BJ (cell line): Measurements from ENCODE around the gene TRIM17. TPM values are rescaled to one million over a fixed set of nuclear protein-coding genes. Genes with fewer than 3 reads are reported as not detected.

ENCODE experiments used
- CTCF ChIA-PET: fragments of 350-600 bp; formaldehyde crosslinking; extraction: SDS; loops from one replicate; lab custom pipeline; 2021; ENCODE audit warnings: antibody characterized with exemption, inconsistent platforms; lab: Yijun Ruan, JAX
- POLR2A ChIA-PET: fragments of 300-600 bp; sonication (Branson Sonifier 250); formaldehyde crosslinking; extraction: SDS; loops from one replicate; lab custom pipeline; 2021; ENCODE audit warnings: antibody characterized with exemption; lab: Charles Lee
- DNase-seq: peaks from one replicate; pipeline ENCODE4 v3.0.0-alpha.2; 2011; ENCODE audit warnings: low read depth
- H3K27me3 ChIP-seq: 2 replicates; pipeline ENCODE4 v1.6.0; 2011; ENCODE audit warnings: low read length; ENCODE audit not compliant: control insufficient read depth, insufficient read depth
- H3K36me3 ChIP-seq: 2 replicates; pipeline ENCODE4 v1.5.1; 2011; ENCODE audit warnings: low read length; ENCODE audit not compliant: control insufficient read depth, insufficient read depth
- H3K4me3 ChIP-seq: 2 replicates; pipeline ENCODE4 v1.5.1; 2011; ENCODE audit warnings: low read depth, mild to moderate bottlenecking, control low read depth, low read length
- CTCF ChIP-seq: IDR thresholded peaks from 2 replicates; pipeline ENCODE4 v1.5.1; 2011; ENCODE audit warnings: low read depth, mild to moderate bottlenecking, control low read depth, inconsistent platforms, low read length, moderate library complexity; ENCODE audit not compliant: insufficient read depth
- polyA plus RNA-seq: library from polyadenylated mRNA; depleted of rRNA; stranded (reverse); fragments of >200 nt; gene quantifications from 2 replicates; pipeline ENCODE4 v1.2.3, GENCODE V29; 2011

The TRIM17 gene
- polyA plus RNA-seq, 1 experiment: 0.55 TPM

GRCh38 chr1:228377664-228378089 lies 39.0 kb downstream of the TRIM17 start:
- no peak for TF ChIP-seq CTCF
- CTCF ChIA-PET: interaction anchor here (1.4 to 1.8 kb wide), 2 partner anchors 12 to 16 kb away, joined by 4 to 7 read pairs; no protein-coding TSS in a partner anchor
- H3K4me3 ChIP-seq: no peak overlapping the region
- no peak for DNase-seq
- H3K27me3 ChIP-seq: no peaks in the 10 kb centered on the region
- H3K36me3 ChIP-seq: no peaks in the 10 kb centered on the region
- POLR2A ChIA-PET: no interaction called here

DNA sequence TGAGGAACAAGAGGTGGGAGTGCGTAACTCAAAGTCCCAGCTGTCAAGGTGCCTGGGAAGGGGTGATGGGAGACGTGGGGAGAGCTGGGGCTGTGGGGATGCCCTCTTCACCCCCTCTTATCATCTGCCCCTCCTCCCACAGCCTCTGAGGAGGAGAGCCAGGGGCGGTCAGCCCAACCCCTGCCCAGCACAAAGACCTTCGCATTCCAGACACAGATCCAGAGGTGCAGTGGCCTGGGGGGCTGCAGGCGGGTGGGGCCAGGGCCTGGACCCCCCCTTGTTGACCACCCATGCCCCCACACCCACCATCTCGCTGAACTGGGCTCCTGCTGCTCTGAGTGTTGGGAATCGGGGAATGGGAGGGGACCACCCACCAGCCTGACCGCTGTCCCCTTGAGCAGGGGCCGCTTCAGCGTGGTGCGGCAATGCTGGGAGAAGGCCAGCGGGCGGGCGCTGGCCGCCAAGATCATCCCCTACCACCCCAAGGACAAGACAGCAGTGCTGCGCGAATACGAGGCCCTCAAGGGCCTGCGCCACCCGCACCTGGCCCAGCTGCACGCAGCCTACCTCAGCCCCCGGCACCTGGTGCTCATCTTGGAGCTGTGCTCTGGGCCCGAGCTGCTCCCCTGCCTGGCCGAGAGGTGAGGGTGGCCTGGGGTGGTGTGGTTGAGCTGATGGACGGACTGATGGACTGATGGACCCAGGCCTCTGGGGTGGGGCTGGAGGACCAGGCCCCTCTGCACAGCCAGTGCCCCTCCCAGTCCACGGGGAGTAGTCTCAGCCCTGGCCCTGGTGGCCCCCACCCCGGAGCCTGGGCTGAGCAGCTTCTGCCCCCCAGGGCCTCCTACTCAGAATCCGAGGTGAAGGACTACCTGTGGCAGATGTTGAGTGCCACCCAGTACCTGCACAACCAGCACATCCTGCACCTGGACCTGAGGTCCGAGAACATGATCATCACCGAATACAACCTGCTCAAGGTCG lies 39.7 kb downstream of the TRIM17 start:
- no peak for DNase-seq
- ChIA-PET POLR2A (no interaction called here), CTCF (interaction anchor here (1.4 to 1.8 kb wide), 2 partner anchors 13 to 16 kb away, joined by 4 to 7 read pairs; no protein-coding TSS in a partner anchor)
- Histone ChIP-seq H3K36me3 (no peaks in the 10 kb centered on the region), H3K27me3 (no peaks in the 10 kb centered on the region), H3K4me3 (no peak overlapping the region)
- TF ChIP-seq CTCF: no peak

DNA sequence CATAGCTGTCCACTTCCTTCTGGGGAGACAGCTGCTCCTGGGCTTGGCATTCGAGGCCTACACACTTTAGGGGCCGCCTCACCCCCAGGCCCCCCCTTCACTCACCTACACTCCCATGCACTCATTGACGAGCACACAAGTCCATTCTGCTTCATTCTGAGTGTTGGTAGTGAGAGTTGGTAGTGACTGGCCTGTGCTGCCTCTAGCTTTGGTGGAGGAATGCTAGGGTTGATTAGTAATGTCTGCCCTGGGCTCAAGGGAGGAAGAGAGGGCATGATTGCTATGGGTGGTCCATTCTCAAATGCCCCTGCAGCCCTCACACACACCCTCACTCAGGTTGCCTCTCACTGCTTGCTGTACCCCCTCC lies 40.4 kb downstream of the TRIM17 start:
- DNase-seq: no peak
- Histone ChIP-seq H3K36me3 (no peaks in the 10 kb centered on the region), H3K27me3 (no peaks in the 10 kb centered on the region), H3K4me3 (no peak overlapping the region)
- POLR2A ChIA-PET: no interaction called here
- CTCF ChIA-PET: interaction anchor here (1.4 kb wide), 1 partner anchor 17 kb away, joined by 4 read pairs; no protein-coding TSS in a partner anchor
- no peak for TF ChIP-seq CTCF

- TF ChIP-seq CTCF: no peak
- Histone ChIP-seq H3K4me3 (no peak overlapping the region), H3K36me3 (no peaks in the 10 kb centered on the region), H3K27me3 (no peaks in the 10 kb centered on the region)
- DNase-seq: no peak
- ChIA-PET CTCF (no interaction called here), POLR2A (no interaction called here)
Observed at GRCh38 chr1:228375578-228376261, 40.9 kb downstream of the TRIM17 start.
